ENCODE measurements around the gene G3BP2.

G3BP2 gene

GRCh38 chr4:75654905-75655304 is 18.3 kb downstream of the G3BP2 start:
- no peak overlapping the region for H3K4me3 ChIP-seq (ENCODE audit: low read length)
- peak; percentile 62 for DNase-seq (ENCODE audit: low read depth, low spot score)

GRCh38 chr4:75653845-75654503 is 19.2 kb downstream of the G3BP2 start:
- no peak for DNase-seq (ENCODE audit: low read depth, low spot score)
- H3K4me3 ChIP-seq (ENCODE audit: low read length): no peak overlapping the region

GRCh38 chr4:75644095-75644494 is 29.1 kb downstream of the G3BP2 start:
- no peak overlapping the region for H3K4me3 ChIP-seq (ENCODE audit: low read length)

GRCh38 chr4:75643651-75644050 is 29.6 kb downstream of the G3BP2 start:
- DNase-seq (ENCODE audit: low read depth, low spot score): no peak
- no peak overlapping the region for H3K4me3 ChIP-seq (ENCODE audit: low read length)

More at GRCh38 chr4:75644095-75644494, 29.1 kb downstream of the G3BP2 start:
- DNase-seq (ENCODE audit: low read depth, low spot score): no peak

GRCh38 chr4:75639124-75639695 is 34.0 kb downstream of the G3BP2 start:
- no peak overlapping the region for H3K4me3 ChIP-seq (ENCODE audit: low read length)
- no peak for DNase-seq (ENCODE audit: low read depth, low spot score)

GRCh38 chr4:75637827-75638226 is 35.4 kb downstream of the G3BP2 start:
- DNase-seq (ENCODE audit: low read depth, low spot score): no peak
- no peak overlapping the region for H3K4me3 ChIP-seq (ENCODE audit: low read length)

- no peak for DNase-seq (ENCODE audit: low read depth, low spot score)
- no peak overlapping the region for H3K4me3 ChIP-seq (ENCODE audit: low read length)
Observed at GRCh38 chr4:75637176-75637575, 36.0 kb downstream of the G3BP2 start.

GRCh38 chr4:75634951-75635350 is 38.3 kb downstream of the G3BP2 start:
- DNase-seq (ENCODE audit: low read depth, low spot score): no peak
- no peak overlapping the region for H3K4me3 ChIP-seq (ENCODE audit: low read length)

- H3K4me3 ChIP-seq (ENCODE audit: low read length): no peak overlapping the region
- no peak for DNase-seq (ENCODE audit: low read depth, low spot score)
Observed at GRCh38 chr4:75634281-75634680, 38.9 kb downstream of the G3BP2 start.

GRCh38 chr4:75633846-75634245 is 39.4 kb downstream of the G3BP2 start:
- no peak for DNase-seq (ENCODE audit: low read depth, low spot score)
- H3K4me3 ChIP-seq (ENCODE audit: low read length): no peak overlapping the region

GRCh38 chr4:75630937-75631329 is 42.3 kb downstream of the G3BP2 start:
- no peak for DNase-seq (ENCODE audit: low read depth, low spot score)
- no peak overlapping the region for H3K4me3 ChIP-seq (ENCODE audit: low read length)

GRCh38 chr4:75630174-75630936 is 42.9 kb downstream of the G3BP2 start, which contains the start of gene CDKL2:
Gene CDKL2, minus strand, starts transcription at chr4:75630528. Its CDS starts 4,540 bp downstream, at chr4:75625988.
- DNase-seq (ENCODE audit: low read depth, low spot score): no peak
- no peak within 1 kb of the TSS for H3K4me3 ChIP-seq (ENCODE audit: low read length)

- no peak for DNase-seq (ENCODE audit: low read depth, low spot score)
- H3K4me3 ChIP-seq (ENCODE audit: low read length): no peak overlapping the region
Observed at GRCh38 chr4:75629239-75629638, 44.0 kb downstream of the G3BP2 start.

GRCh38 chr4:75623026-75623425 is 50.2 kb downstream of the G3BP2 start:
- DNase-seq (ENCODE audit: low read depth, low spot score): no peak
- no peak overlapping the region for H3K4me3 ChIP-seq (ENCODE audit: low read length)

GRCh38 chr4:75621715-75622114 is 51.5 kb downstream of the G3BP2 start:
- DNase-seq (ENCODE audit: low read depth, low spot score): no peak
- no peak overlapping the region for H3K4me3 ChIP-seq (ENCODE audit: low read length)

- no peak for DNase-seq (ENCODE audit: low read depth, low spot score)
- H3K4me3 ChIP-seq (ENCODE audit: low read length): no peak overlapping the region
Observed at GRCh38 chr4:75612306-75612705, 60.9 kb downstream of the G3BP2 start.

- no peak overlapping the region for H3K4me3 ChIP-seq (ENCODE audit: low read length)
- DNase-seq (ENCODE audit: low read depth, low spot score): no peak
Observed at GRCh38 chr4:75605928-75606327, 67.3 kb downstream of the G3BP2 start.

GRCh38 chr4:75599647-75600046 is 73.6 kb downstream of the G3BP2 start:
- no peak overlapping the region for H3K4me3 ChIP-seq (ENCODE audit: low read length)
- no peak for DNase-seq (ENCODE audit: low read depth, low spot score)

- DNase-seq (ENCODE audit: low read depth, low spot score): no peak
Observed at GRCh38 chr4:75598390-75598789, 74.8 kb downstream of the G3BP2 start.

GRCh38 chr4:75596061-75596460 is 77.2 kb downstream of the G3BP2 start:
- DNase-seq (ENCODE audit: low read depth, low spot score): no peak
- no peak overlapping the region for H3K4me3 ChIP-seq (ENCODE audit: low read length)

More at GRCh38 chr4:75598390-75598789, 74.8 kb downstream of the G3BP2 start:
- no peak overlapping the region for H3K4me3 ChIP-seq (ENCODE audit: low read length)

All from Jurkat, Clone E6-1 (cell line).